Epithelial cell of alveolus of lung (primary cell): ENCODE measurements around the gene GOLGA6L2. TPM values are rescaled to one million over a fixed set of nuclear protein-coding genes. Genes with fewer than 3 reads are reported as not detected.

ENCODE experiments used
- total RNA-seq: library from RNA; depleted of rRNA; stranded (reverse); fragments of >200 nt; gene quantifications from 2 replicates; pipeline ENCODE4 v1.2.1, GENCODE V29; 2015

GOLGA6L2 gene, protein sequence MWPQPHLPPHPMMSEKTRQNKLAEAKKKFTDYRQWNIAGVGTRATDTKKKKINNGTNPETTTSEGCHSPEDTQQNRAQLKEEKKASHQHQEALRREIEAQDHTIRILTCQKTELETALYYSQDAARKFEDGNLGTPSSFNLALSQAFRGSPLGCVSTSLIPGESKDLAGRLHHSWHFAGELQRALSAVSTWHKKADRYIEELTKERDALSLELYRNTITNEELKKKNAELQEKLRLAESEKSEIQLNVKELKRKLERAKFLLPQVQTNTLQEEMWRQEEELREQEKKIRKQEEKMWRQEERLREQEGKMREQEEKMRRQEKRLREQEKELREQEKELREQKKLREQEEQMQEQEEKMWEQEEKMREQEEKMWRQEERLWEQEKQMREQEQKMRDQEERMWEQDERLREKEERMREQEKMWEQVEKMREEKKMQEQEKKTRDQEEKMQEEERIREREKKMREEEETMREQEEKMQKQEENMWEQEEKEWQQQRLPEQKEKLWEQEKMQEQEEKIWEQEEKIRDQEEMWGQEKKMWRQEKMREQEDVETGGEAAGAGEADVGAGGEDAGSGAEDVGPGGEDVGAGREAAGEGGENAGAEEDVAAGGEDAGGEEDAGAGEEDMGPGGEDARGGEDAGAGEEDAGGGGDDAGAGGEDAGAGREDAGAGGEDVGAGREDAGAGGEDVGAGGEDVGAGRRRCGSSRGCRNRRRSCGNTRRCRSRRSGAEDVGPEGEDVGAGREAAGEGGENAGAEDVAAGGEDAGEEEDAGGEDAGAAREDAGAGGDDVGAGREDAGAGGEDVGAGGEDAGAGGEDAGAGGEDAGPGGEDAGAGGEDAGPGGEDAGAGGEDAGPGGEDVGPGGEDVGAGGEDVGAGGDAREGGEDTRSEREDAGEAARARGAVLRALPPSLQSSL
- total RNA-seq = not detected in 2 replicates

GRCh38 chr15:23447107-23447500, at the start of gene GOLGA6L2:
Gene GOLGA6L2 (minus strand): TSS chr15:23447243. CDS start chr15:23447181, 62 bp downstream.

Other genes with a start within 250 kb of the GOLGA6L2 start
- not detected in 2 replicates for gene GOLGA6L26, start 113.0 kb downstream of the GOLGA6L2 start, total RNA-seq
- not detected in 2 replicates for gene GOLGA8S, start 92.5 kb downstream of the GOLGA6L2 start, total RNA-seq
- gene MKRN3, start 118.4 kb upstream of the GOLGA6L2 start, total RNA-seq = 0.08 TPM in 1 of 2 replicates, not detected in the other
- gene MAGEL2, start 200.6 kb upstream of the GOLGA6L2 start, total RNA-seq = 0.52 and 4.5 TPM in 2 replicates
- 76.9 and 172 TPM in 2 replicates for gene NDN, start 240.1 kb upstream of the GOLGA6L2 start, total RNA-seq